Measurements from ENCODE around the gene GDF7.

DNA sequence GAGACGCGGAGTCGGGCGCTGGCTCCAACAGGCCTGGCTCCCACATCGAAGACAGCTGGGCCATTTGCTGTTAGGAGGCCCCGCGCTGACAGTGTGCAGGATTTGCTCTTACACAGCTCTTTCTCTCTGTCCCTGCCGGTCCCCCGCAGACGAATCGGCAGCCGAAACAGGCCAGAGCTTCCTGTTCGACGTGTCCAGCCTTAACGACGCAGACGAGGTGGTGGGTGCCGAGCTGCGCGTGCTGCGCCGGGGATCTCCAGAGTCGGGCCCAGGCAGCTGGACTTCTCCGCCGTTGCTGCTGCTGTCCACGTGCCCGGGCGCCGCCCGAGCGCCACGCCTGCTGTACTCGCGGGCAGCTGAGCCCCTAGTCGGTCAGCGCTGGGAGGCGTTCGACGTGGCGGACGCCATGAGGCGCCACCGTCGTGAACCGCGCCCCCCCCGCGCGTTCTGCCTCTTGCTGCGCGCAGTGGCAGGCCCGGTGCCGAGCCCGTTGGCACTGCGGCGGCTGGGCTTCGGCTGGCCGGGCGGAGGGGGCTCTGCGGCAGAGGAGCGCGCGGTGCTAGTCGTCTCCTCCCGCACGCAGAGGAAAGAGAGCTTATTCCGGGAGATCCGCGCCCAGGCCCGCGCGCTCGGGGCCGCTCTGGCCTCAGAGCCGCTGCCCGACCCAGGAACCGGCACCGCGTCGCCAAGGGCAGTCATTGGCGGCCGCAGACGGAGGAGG lies 3.5 kb downstream of the GDF7 start:
- TF ChIP-seq, protein P1, sequence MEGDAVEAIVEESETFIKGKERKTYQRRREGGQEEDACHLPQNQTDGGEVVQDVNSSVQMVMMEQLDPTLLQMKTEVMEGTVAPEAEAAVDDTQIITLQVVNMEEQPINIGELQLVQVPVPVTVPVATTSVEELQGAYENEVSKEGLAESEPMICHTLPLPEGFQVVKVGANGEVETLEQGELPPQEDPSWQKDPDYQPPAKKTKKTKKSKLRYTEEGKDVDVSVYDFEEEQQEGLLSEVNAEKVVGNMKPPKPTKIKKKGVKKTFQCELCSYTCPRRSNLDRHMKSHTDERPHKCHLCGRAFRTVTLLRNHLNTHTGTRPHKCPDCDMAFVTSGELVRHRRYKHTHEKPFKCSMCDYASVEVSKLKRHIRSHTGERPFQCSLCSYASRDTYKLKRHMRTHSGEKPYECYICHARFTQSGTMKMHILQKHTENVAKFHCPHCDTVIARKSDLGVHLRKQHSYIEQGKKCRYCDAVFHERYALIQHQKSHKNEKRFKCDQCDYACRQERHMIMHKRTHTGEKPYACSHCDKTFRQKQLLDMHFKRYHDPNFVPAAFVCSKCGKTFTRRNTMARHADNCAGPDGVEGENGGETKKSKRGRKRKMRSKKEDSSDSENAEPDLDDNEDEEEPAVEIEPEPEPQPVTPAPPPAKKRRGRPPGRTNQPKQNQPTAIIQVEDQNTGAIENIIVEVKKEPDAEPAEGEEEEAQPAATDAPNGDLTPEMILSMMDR (IDR thresholded peaks at IDR 0.05; ENCODE audit: low read depth, low read length): no peak
- TF ChIP-seq EZH2phosphoT487 (IDR thresholded peaks at IDR 0.05; ENCODE audit: low read depth): no peak
